ENCODE results near the gene MCTS1. TPM values are rescaled to one million over a fixed set of nuclear protein-coding genes. Genes with fewer than 3 reads are reported as not detected.

MCTS1 gene
- total RNA-seq, 4 donors from 2014 or later, result 11.6 to 17.5 (median 15.0) TPM

GRCh38 chrX:120660637-120661036 is 56.7 kb downstream of the MCTS1 start:
- Histone ChIP-seq H3K27me3 (no peaks in the 10 kb centered on the region), H3K36me3 (no peaks in the 10 kb centered on the region), H3K4me3 (no peak overlapping the region), H3K4me1 (no peaks in the 10 kb centered on the region), H3K27ac (replicated peaks in 1 of 4) (no peak overlapping the region), H3K9me3 (no peaks in the 10 kb centered on the region)
- TF ChIP-seq CTCF (IDR thresholded peaks at IDR 0.05) (no peak), POLR2A (IDR thresholded peaks at IDR 0.05; ENCODE audit: low read depth) (no peak), EP300 (IDR thresholded peaks at IDR 0.05) (no peak), POLR2AphosphoS5 (IDR thresholded peaks at IDR 0.05) (no peak)
- no peak for DNase-seq (ENCODE audit: extremely low spot score)
- intact Hi-C loops (cut with DNase I), result no loop called here
- 41% methylated on average over 6 of the region's 6 CpGs for WGBS

Other genes starting within 250 kb of the MCTS1 start
- gene ATP1B4, start 242.0 kb upstream of the MCTS1 start, total RNA-seq, result not detected
- gene LAMP2, start 134.8 kb upstream of the MCTS1 start, total RNA-seq, result 10 to 100 TPM; 57.3 to 81.2 (median 67.5) TPM
- 10 to 100 TPM; 31.5 to 45.7 (median 39.6) TPM for gene CUL4B, start 43.1 kb upstream of the MCTS1 start, total RNA-seq
- 10 to 100 TPM; 18.6 to 21.4 (median 20.4) TPM for gene C1GALT1C1, start 26.0 kb downstream of the MCTS1 start, total RNA-seq

Data from esophagus muscularis mucosa (tissue), 4 donors.